ENCODE measurements around the gene AKT3.

The AKT3 gene

GRCh38 chr1:243738020-243738419 lies 112.0 kb downstream of the AKT3 start:
- H3K4me3 ChIP-seq (ENCODE audit: low read depth, low read length), result no peak overlapping the region
- DNase-seq (ENCODE audit: low read depth), result no peak
- TF ChIP-seq CTCF (IDR thresholded peaks at IDR 0.05; ENCODE audit: insufficient read depth, low read depth, low read length, missing control alignments), result no peak

DNA sequence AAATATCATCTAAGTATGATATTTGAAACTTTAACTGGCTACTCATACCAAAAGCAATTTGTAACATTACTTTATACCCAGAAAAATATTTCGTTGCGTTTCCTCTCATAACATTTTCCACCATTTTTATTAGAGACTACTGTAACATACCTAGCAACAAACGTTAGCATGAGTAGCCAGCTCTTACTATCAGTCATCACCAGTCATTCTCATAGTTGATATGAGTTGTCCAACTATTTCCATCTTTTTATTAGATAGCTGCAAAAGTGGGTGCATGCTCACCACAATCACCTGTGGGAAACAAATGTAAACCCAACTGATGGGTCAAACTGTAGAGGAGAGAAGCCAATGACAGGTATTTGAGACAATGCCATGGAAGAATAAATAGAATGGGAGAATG lies 114.6 kb downstream of the AKT3 start:
- H3K4me3 ChIP-seq (ENCODE audit: low read depth, low read length), result no peak overlapping the region
- no peak for DNase-seq (ENCODE audit: low read depth)
- no peak for TF ChIP-seq CTCF (IDR thresholded peaks at IDR 0.05; ENCODE audit: insufficient read depth, low read depth, low read length, missing control alignments)

DNA sequence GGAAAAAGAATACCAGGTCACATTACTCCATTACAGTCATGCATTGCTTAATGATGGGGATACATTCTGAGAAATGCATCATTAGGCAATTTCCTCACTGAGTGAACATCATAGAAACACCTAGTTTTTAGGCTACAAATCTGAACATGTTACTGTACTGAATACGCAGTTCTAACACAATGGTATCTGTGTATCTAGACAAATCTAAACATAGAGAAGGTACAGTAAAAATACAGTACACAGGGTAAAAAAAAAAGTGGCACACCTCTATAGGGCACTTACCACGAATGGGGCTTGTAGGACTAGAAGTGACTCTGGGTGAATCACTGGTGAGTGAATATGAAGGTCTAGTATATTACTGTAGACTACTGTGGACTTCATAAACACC lies 115.7 kb downstream of the AKT3 start:
- DNase-seq (ENCODE audit: low read depth), result no peak
- no peak overlapping the region for H3K4me3 ChIP-seq (ENCODE audit: low read depth, low read length)
- TF ChIP-seq CTCF (IDR thresholded peaks at IDR 0.05; ENCODE audit: insufficient read depth, low read depth, low read length, missing control alignments), result no peak

- TF ChIP-seq CTCF (IDR thresholded peaks at IDR 0.05; ENCODE audit: insufficient read depth, low read depth, low read length, missing control alignments), result no peak
- DNase-seq (ENCODE audit: low read depth), result no peak
- no peak overlapping the region for H3K4me3 ChIP-seq (ENCODE audit: low read depth, low read length)
These were observed 116.3 kb downstream of the AKT3 start for GRCh38 chr1:243733670-243734307.

GRCh38 chr1:243732637-243733036 lies 117.4 kb downstream of the AKT3 start:
- DNase-seq (ENCODE audit: low read depth), result no peak
- H3K4me3 ChIP-seq (ENCODE audit: low read depth, low read length), result no peak overlapping the region
- TF ChIP-seq CTCF (IDR thresholded peaks at IDR 0.05; ENCODE audit: insufficient read depth, low read depth, low read length, missing control alignments), result no peak

GRCh38 chr1:243731974-243732625 lies 117.9 kb downstream of the AKT3 start:
- no peak overlapping the region for H3K4me3 ChIP-seq (ENCODE audit: low read depth, low read length)
- DNase-seq (ENCODE audit: low read depth), result peak; percentile 19
- TF ChIP-seq CTCF (IDR thresholded peaks at IDR 0.05; ENCODE audit: insufficient read depth, low read depth, low read length, missing control alignments), result no peak
